DND-41 (cell line): ENCODE data around the gene RUNX3.
A peak's percentile ranks its signal among the peaks of the same experiment; 100 is the strongest.

ENCODE experiments used
- ATAC-seq: fragments of 200-7000 bp; cut with Tn5 transposase; 3 replicates; pipeline ENCODE4 v1.9.1; 2021; ENCODE audit warnings: low read depth; ENCODE audit not compliant: insufficient read depth
- DNase-seq: peaks from one replicate; pipeline ENCODE4 v3.0.0-alpha.2; 2020
- H2AFZ ChIP-seq: 2 replicates; pipeline ENCODE4 v1.6.0; 2012; ENCODE audit warnings: low read depth, low read length
- H3K27ac ChIP-seq: 2 replicates; pipeline ENCODE4 v1.5.1; 2012; ENCODE audit warnings: low read length, inconsistent platforms
- H3K27me3 ChIP-seq: fragments of 200-600 bp; sonication (generic); 2 replicates; pipeline ENCODE4 v1.6.0; 2012; ENCODE audit warnings: low read length, mild to moderate bottlenecking, inconsistent platforms; ENCODE audit not compliant: insufficient read depth, poor library complexity
- H3K36me3 ChIP-seq: 2 replicates; pipeline ENCODE4 v1.5.1; 2012; ENCODE audit warnings: low read length, inconsistent platforms; ENCODE audit not compliant: insufficient read depth
- H3K4me1 ChIP-seq: 2 replicates; pipeline ENCODE4 v1.5.1; 2012; ENCODE audit warnings: mild to moderate bottlenecking, low read length; ENCODE audit not compliant: insufficient read depth
- H3K4me2 ChIP-seq: 2 replicates; pipeline ENCODE4 v1.6.0; 2012; ENCODE audit warnings: mild to moderate bottlenecking, moderate library complexity, low read length, inconsistent platforms; ENCODE audit not compliant: insufficient read depth
- H3K4me3 ChIP-seq, 2 experiments: fragments of 200-600 bp in 1 of 2; shearing (Covaris generic) in 1 of 2; 2 replicates each; pipeline ENCODE4 v1.5.1; 2012 to 2016; ENCODE audit warnings: inconsistent platforms in 2 of 2, low read length in 2 of 2, mild to moderate bottlenecking in 2 of 2, low read depth in 1 of 2, moderate library complexity in 1 of 2
- H3K79me2 ChIP-seq: 2 replicates; pipeline ENCODE4 v1.6.0; 2012; ENCODE audit warnings: low read length, inconsistent platforms; ENCODE audit not compliant: insufficient read depth
- H3K9ac ChIP-seq: 2 replicates; pipeline ENCODE4 v1.6.0; 2012; ENCODE audit warnings: low read depth, mild to moderate bottlenecking, inconsistent platforms, low read length, moderate library complexity
- H3K9me3 ChIP-seq: 2 replicates; pipeline ENCODE4 v1.5.1; 2012; ENCODE audit warnings: low read length, moderate library complexity, mild to moderate bottlenecking, inconsistent platforms; ENCODE audit not compliant: insufficient read depth, severe bottlenecking
- H4K20me1 ChIP-seq: 2 replicates; pipeline ENCODE4 v1.6.0; 2012; ENCODE audit warnings: low read length; ENCODE audit not compliant: insufficient read depth
- EZH2 ChIP-seq: IDR thresholded peaks from 3 replicates; pipeline ENCODE4 v1.6.1; 2012; ENCODE audit warnings: borderline replicate concordance, low read depth, mild to moderate bottlenecking, moderate library complexity, low read length, inconsistent platforms; ENCODE audit not compliant: severe bottlenecking
- TF ChIP-seq, protein P1 (sequence below): IDR thresholded peaks from 2 replicates; pipeline ENCODE4 v1.5.1; 2012; ENCODE audit warnings: borderline replicate concordance, low read length, moderate library complexity, mild to moderate bottlenecking; ENCODE audit not compliant: poor library complexity, severe bottlenecking; ENCODE audit errors: extremely low read depth

The RUNX3 gene

DNA sequence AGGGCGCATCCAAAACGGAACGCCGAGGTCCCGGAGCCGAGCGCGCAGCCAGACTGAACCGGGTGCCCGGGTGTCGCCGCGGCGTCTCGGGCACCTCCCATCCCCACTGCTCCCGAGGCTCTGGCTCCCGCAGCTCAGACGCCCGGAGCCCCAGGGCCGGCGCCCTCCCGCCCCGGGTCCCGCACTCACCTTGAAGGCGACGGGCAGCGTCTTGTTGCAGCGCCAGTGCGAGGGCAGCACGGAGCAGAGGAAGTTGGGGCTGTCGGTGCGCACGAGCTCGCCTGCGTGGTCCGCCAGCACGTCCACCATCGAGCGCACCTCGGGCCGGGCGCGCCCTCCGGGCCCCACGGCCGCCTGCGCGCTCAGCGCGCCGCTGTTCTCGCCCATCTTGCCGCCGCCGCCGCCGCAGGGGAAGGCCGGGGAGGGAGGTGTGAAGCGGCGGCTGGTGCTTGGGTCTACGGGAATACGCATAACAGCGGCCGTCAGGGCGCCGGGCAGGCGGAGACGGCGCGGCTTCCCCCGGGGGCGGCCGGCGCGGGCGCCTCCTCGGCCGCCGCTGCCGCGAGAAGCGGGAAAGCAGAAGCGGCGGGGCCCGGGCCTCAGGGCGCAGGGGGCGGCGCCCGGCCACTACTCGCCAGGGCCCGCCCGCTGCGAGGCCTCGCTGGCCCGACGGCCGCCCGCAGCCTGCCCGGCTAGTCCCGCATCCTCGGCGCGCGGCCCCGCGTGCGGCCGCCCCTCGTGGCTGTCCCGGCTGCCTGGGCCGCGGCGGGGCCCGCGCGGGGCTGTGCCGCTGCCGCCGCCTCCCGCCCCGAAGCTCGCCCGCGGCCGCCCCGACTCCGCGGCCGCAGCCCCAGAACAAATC lies 447 bp downstream of the RUNX3 start:
- peak overlapping the region; percentile 58 to 80 for H3K4me3 ChIP-seq
- peaks cover 34% of the 10 kb centered on the region for H4K20me1 ChIP-seq
- H3K27ac ChIP-seq = peak overlapping the region; percentile 71
- H3K4me2 ChIP-seq = peak overlapping the region; percentile 89
- ATAC-seq (peak; percentile 33), DNase-seq (peak; percentile 45)
- peaks cover 26% of the 10 kb centered on the region for H3K79me2 ChIP-seq
- H3K27me3 ChIP-seq = peaks cover 36% of the 10 kb centered on the region
- peaks cover 50% of the 10 kb centered on the region for H3K4me1 ChIP-seq
- TF ChIP-seq, protein P1, sequence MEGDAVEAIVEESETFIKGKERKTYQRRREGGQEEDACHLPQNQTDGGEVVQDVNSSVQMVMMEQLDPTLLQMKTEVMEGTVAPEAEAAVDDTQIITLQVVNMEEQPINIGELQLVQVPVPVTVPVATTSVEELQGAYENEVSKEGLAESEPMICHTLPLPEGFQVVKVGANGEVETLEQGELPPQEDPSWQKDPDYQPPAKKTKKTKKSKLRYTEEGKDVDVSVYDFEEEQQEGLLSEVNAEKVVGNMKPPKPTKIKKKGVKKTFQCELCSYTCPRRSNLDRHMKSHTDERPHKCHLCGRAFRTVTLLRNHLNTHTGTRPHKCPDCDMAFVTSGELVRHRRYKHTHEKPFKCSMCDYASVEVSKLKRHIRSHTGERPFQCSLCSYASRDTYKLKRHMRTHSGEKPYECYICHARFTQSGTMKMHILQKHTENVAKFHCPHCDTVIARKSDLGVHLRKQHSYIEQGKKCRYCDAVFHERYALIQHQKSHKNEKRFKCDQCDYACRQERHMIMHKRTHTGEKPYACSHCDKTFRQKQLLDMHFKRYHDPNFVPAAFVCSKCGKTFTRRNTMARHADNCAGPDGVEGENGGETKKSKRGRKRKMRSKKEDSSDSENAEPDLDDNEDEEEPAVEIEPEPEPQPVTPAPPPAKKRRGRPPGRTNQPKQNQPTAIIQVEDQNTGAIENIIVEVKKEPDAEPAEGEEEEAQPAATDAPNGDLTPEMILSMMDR = no peak
- peak; percentile 97 for TF ChIP-seq EZH2
- H3K9ac ChIP-seq = peak overlapping the region; percentile 74
- H3K36me3 ChIP-seq = peaks cover 24% of the 10 kb centered on the region
- peak overlapping the region; percentile 74 for H2AFZ ChIP-seq
- H3K9me3 ChIP-seq = no peaks in the 10 kb centered on the region

DNA sequence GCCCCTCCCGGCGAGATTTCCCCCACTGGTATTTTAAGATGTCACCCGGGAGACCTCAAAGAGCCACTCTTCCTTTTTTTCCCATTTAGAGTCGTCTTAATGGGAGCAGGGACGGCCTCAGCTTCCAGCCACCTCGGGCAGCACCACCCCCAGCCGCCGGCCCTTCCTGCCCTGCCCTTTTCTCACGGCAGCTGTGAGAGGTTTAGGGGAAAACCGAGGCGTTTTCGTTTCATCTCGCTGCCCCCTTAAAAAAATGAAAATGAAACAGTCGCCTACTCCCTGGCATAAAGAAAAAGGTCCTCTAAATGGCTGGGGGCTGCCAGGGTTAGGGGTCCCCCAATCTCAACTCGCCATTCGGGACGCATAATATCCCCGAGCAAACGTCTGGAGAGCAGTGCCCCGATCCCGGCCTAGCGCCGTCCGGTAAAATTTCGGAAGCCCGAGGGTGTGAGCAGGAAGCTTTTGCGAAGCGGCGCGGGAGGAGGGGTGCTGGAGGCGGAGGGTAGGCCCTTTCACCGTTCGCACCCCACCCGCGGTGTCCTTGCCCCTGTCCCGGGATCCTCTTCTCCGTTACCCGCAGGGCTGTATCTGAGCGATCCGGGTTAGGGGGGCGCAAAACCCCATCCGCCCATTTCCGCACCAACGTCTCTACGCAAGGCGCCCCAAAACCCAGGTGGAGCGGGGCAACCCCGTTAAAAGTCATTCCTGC lies 1.2 kb downstream of the RUNX3 start:
- peaks cover 24% of the 10 kb centered on the region for H3K36me3 ChIP-seq
- H3K4me2 ChIP-seq = peak overlapping the region; percentile 89
- DNase-seq (peak; percentile 65), ATAC-seq (peak; percentile 26)
- H3K9ac ChIP-seq = peak overlapping the region; percentile 74
- H3K4me3 ChIP-seq = peak overlapping the region; percentile 58 to 80
- peaks cover 36% of the 10 kb centered on the region for H3K27me3 ChIP-seq
- H4K20me1 ChIP-seq = peaks cover 38% of the 10 kb centered on the region
- H3K27ac ChIP-seq = peak overlapping the region; percentile 71
- peaks cover 50% of the 10 kb centered on the region for H3K4me1 ChIP-seq
- H2AFZ ChIP-seq = peak overlapping the region; percentile 74
- TF ChIP-seq, protein P1 = no peak
- no peak for TF ChIP-seq EZH2
- no peaks in the 10 kb centered on the region for H3K9me3 ChIP-seq
- H3K79me2 ChIP-seq = peaks cover 26% of the 10 kb centered on the region

DNA sequence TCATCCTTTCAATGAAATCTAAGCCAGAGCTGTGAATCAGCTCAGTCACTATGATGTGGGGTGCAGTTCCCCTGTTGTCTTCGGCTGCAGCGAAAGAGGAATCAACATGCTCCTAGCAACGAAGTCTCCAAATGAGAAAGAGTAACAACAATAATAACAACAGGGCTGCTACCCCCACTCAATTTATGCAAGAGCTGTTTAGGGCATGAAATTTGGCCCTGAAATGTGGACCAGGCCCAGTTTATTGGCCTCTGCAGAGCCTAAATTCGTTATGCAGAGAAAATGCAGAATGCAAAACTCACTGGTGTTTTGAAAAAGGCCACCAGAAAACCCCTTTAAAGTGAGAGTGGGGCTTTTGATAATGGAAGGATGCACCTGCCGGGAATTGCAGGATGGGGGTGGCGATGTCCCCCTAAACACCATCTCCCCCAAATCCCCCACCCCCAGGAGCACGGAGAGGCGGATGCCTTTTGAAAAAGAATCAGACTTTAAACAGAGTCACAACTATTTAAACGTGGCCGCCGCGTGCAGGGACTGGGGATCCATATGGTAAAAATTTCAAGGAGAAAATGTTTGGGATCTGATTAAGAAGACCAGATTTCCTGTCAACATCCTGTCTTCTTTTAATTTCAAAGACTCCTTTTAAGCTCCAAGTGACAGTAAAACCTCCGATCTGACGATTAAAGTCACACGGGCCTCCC lies 1.9 kb downstream of the RUNX3 start:
- peak overlapping the region; percentile 71 for H3K27ac ChIP-seq
- H3K9ac ChIP-seq = peak overlapping the region; percentile 74
- peak overlapping the region; percentile 89 for H3K4me2 ChIP-seq
- H3K9me3 ChIP-seq = no peaks in the 10 kb centered on the region
- H4K20me1 ChIP-seq = peaks cover 38% of the 10 kb centered on the region
- H2AFZ ChIP-seq = no peak overlapping the region
- peak overlapping the region; percentile 58 to 80; a peak in 3 of 4 replicates for H3K4me3 ChIP-seq
- peaks cover 50% of the 10 kb centered on the region for H3K4me1 ChIP-seq
- TF ChIP-seq, protein P1 = no peak
- no peak for TF ChIP-seq EZH2
- ATAC-seq (no peak), DNase-seq (no peak)
- H3K79me2 ChIP-seq = peaks cover 29% of the 10 kb centered on the region
- H3K27me3 ChIP-seq = peaks cover 36% of the 10 kb centered on the region
- H3K36me3 ChIP-seq = peaks cover 24% of the 10 kb centered on the region
